Astrocyte (in vitro differentiated cells and primary cell): ENCODE data around the gene ARPC2.

Experiments used
- CTCF ChIP-seq: IDR thresholded peaks from 2 replicates; pipeline ENCODE4 v1.5.1; 2011; ENCODE audit warnings: low read depth, mild to moderate bottlenecking, inconsistent platforms, low read length, moderate library complexity; ENCODE audit not compliant: insufficient read depth
- EZH2 ChIP-seq: IDR thresholded peaks from 2 replicates; pipeline ENCODE4 v1.6.1; 2012; ENCODE audit warnings: mild to moderate bottlenecking, low read length, inconsistent platforms; ENCODE audit not compliant: insufficient read depth

GRCh38 chr2:218169757-218170546 lies 47.0 kb upstream of the ARPC2 start:
- TF ChIP-seq CTCF (no peak), EZH2 (no peak)
